ENCODE data around the gene GAA.
A peak's percentile ranks its signal among the peaks of the same experiment; 100 is the strongest.

Gene GAA

GRCh38 chr17:80095038-80095843, 6.1 kb upstream of the GAA start:
- H3K4me1 Mint-ChIP-seq: peaks cover 6% of the 10 kb centered on the region
- peaks cover 37% of the 10 kb centered on the region for H3K27me3 Mint-ChIP-seq
- no peak overlapping the region for H3K4me3 Mint-ChIP-seq
- no peak for ATAC-seq
- H3K9me3 Mint-ChIP-seq: no peaks in the 10 kb centered on the region
- no peak overlapping the region for H3K27ac Mint-ChIP-seq
- no peaks in the 10 kb centered on the region for H3K36me3 Mint-ChIP-seq

- H3K4me3 Mint-ChIP-seq: no peak overlapping the region
- H3K36me3 Mint-ChIP-seq: no peaks in the 10 kb centered on the region
- H3K27me3 Mint-ChIP-seq: peaks cover 37% of the 10 kb centered on the region
- peaks cover 13% of the 10 kb centered on the region for H3K4me1 Mint-ChIP-seq
- H3K9me3 Mint-ChIP-seq: no peaks in the 10 kb centered on the region
- no peak for ATAC-seq
- no peak overlapping the region for H3K27ac Mint-ChIP-seq
Measured at GRCh38 chr17:80095844-80096475, 5.4 kb upstream of the GAA start.

GRCh38 chr17:80096561-80097021, 4.8 kb upstream of the GAA start:
- H3K4me3 Mint-ChIP-seq: no peak overlapping the region
- H3K4me1 Mint-ChIP-seq: peaks cover 15% of the 10 kb centered on the region
- H3K27ac Mint-ChIP-seq: no peak overlapping the region
- H3K9me3 Mint-ChIP-seq: no peaks in the 10 kb centered on the region
- H3K36me3 Mint-ChIP-seq: no peaks in the 10 kb centered on the region
- H3K27me3 Mint-ChIP-seq: peaks cover 37% of the 10 kb centered on the region
- no peak for ATAC-seq

GRCh38 chr17:80097127-80097621, 4.2 kb upstream of the GAA start:
- Mint-ChIP-seq H3K4me1 (peaks cover 20% of the 10 kb centered on the region), H3K4me3 (no peak overlapping the region), H3K36me3 (no peaks in the 10 kb centered on the region), H3K27me3 (peaks cover 37% of the 10 kb centered on the region), H3K9me3 (no peaks in the 10 kb centered on the region), H3K27ac (no peak overlapping the region)
- ATAC-seq: no peak

GRCh38 chr17:80097844-80098691, 3.3 kb upstream of the GAA start:
- no peak for ATAC-seq
- H3K36me3 Mint-ChIP-seq: no peaks in the 10 kb centered on the region
- H3K4me3 Mint-ChIP-seq: no peak overlapping the region
- H3K9me3 Mint-ChIP-seq: no peaks in the 10 kb centered on the region
- H3K4me1 Mint-ChIP-seq: peaks cover 29% of the 10 kb centered on the region
- H3K27me3 Mint-ChIP-seq: peaks cover 37% of the 10 kb centered on the region
- no peak overlapping the region for H3K27ac Mint-ChIP-seq

GRCh38 chr17:80099291-80100034, 1.9 kb upstream of the GAA start:
- no peaks in the 10 kb centered on the region for H3K36me3 Mint-ChIP-seq
- peaks cover 35% of the 10 kb centered on the region for H3K27me3 Mint-ChIP-seq
- no peak overlapping the region for H3K4me3 Mint-ChIP-seq
- no peak for ATAC-seq
- H3K27ac Mint-ChIP-seq: no peak overlapping the region
- H3K4me1 Mint-ChIP-seq: peaks cover 31% of the 10 kb centered on the region
- H3K9me3 Mint-ChIP-seq: no peaks in the 10 kb centered on the region

GRCh38 chr17:80100035-80100323, 1.4 kb upstream of the GAA start:
- no peak for ATAC-seq

GRCh38 chr17:80101946-80102663, 724 bp downstream of the GAA start:
- Mint-ChIP-seq H3K27ac (peak overlapping the region; percentile 90), H3K9me3 (no peaks in the 10 kb centered on the region), H3K27me3 (peaks cover 14% of the 10 kb centered on the region), H3K4me3 (peak overlapping the region; percentile 89), H3K4me1 (peaks cover 31% of the 10 kb centered on the region), H3K36me3 (peaks cover 6% of the 10 kb centered on the region)
- peak; percentile 45 for ATAC-seq

More at GRCh38 chr17:80100035-80100323, 1.4 kb upstream of the GAA start:
- H3K9me3 Mint-ChIP-seq: no peaks in the 10 kb centered on the region
- no peak overlapping the region for H3K4me3 Mint-ChIP-seq
- peaks cover 30% of the 10 kb centered on the region for H3K27me3 Mint-ChIP-seq
- no peak overlapping the region for H3K27ac Mint-ChIP-seq
- H3K4me1 Mint-ChIP-seq: peaks cover 31% of the 10 kb centered on the region
- no peaks in the 10 kb centered on the region for H3K36me3 Mint-ChIP-seq

GRCh38 chr17:80102664-80103448, 1.5 kb downstream of the GAA start:
- peaks cover 6% of the 10 kb centered on the region for H3K27me3 Mint-ChIP-seq
- H3K36me3 Mint-ChIP-seq: peaks cover 6% of the 10 kb centered on the region
- no peaks in the 10 kb centered on the region for H3K9me3 Mint-ChIP-seq
- no peak for ATAC-seq
- no peak overlapping the region for H3K4me3 Mint-ChIP-seq
- H3K27ac Mint-ChIP-seq: no peak overlapping the region
- H3K4me1 Mint-ChIP-seq: peaks cover 31% of the 10 kb centered on the region

GRCh38 chr17:80103449-80104085, 2.2 kb downstream of the GAA start:
- no peak overlapping the region for H3K4me3 Mint-ChIP-seq
- no peaks in the 10 kb centered on the region for H3K27me3 Mint-ChIP-seq
- H3K27ac Mint-ChIP-seq: no peak overlapping the region
- H3K4me1 Mint-ChIP-seq: peaks cover 31% of the 10 kb centered on the region
- no peak for ATAC-seq
- no peaks in the 10 kb centered on the region for H3K9me3 Mint-ChIP-seq
- H3K36me3 Mint-ChIP-seq: peaks cover 6% of the 10 kb centered on the region

- Mint-ChIP-seq H3K4me3 (no peak overlapping the region), H3K27me3 (no peaks in the 10 kb centered on the region), H3K9me3 (no peaks in the 10 kb centered on the region), H3K4me1 (peaks cover 31% of the 10 kb centered on the region), H3K36me3 (peaks cover 6% of the 10 kb centered on the region), H3K27ac (no peak overlapping the region)
- ATAC-seq: no peak
Measured at GRCh38 chr17:80104321-80104955, 3.1 kb downstream of the GAA start.

GRCh38 chr17:80104956-80105375, 3.6 kb downstream of the GAA start:
- Mint-ChIP-seq H3K9me3 (no peaks in the 10 kb centered on the region), H3K36me3 (peaks cover 6% of the 10 kb centered on the region), H3K4me1 (peaks cover 28% of the 10 kb centered on the region), H3K27ac (no peak overlapping the region), H3K4me3 (no peak overlapping the region), H3K27me3 (no peaks in the 10 kb centered on the region)
- ATAC-seq: no peak

- no peak for ATAC-seq
- H3K9me3 Mint-ChIP-seq: no peaks in the 10 kb centered on the region
- no peak overlapping the region for H3K27ac Mint-ChIP-seq
- no peak overlapping the region for H3K4me3 Mint-ChIP-seq
- peaks cover under 1% of the 10 kb centered on the region for H3K27me3 Mint-ChIP-seq
- H3K4me1 Mint-ChIP-seq: peaks cover 20% of the 10 kb centered on the region
- H3K36me3 Mint-ChIP-seq: peaks cover 6% of the 10 kb centered on the region
Measured at GRCh38 chr17:80105762-80106161, 4.4 kb downstream of the GAA start.

All from stimulated activated memory B cell treated with anti-CD40 and anti-IgM and Interleukin-4, amounts not matched to agents 10 μg/mL and 1 μg/mL and 100 μg/mL, for 72 hours (primary cell).